ENCODE measurements around the gene ZDHHC18.

ZDHHC18 gene, protein sequence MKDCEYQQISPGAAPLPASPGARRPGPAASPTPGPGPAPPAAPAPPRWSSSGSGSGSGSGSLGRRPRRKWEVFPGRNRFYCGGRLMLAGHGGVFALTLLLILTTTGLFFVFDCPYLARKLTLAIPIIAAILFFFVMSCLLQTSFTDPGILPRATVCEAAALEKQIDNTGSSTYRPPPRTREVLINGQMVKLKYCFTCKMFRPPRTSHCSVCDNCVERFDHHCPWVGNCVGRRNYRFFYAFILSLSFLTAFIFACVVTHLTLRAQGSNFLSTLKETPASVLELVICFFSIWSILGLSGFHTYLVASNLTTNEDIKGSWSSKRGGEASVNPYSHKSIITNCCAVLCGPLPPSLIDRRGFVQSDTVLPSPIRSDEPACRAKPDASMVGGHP

DNA sequence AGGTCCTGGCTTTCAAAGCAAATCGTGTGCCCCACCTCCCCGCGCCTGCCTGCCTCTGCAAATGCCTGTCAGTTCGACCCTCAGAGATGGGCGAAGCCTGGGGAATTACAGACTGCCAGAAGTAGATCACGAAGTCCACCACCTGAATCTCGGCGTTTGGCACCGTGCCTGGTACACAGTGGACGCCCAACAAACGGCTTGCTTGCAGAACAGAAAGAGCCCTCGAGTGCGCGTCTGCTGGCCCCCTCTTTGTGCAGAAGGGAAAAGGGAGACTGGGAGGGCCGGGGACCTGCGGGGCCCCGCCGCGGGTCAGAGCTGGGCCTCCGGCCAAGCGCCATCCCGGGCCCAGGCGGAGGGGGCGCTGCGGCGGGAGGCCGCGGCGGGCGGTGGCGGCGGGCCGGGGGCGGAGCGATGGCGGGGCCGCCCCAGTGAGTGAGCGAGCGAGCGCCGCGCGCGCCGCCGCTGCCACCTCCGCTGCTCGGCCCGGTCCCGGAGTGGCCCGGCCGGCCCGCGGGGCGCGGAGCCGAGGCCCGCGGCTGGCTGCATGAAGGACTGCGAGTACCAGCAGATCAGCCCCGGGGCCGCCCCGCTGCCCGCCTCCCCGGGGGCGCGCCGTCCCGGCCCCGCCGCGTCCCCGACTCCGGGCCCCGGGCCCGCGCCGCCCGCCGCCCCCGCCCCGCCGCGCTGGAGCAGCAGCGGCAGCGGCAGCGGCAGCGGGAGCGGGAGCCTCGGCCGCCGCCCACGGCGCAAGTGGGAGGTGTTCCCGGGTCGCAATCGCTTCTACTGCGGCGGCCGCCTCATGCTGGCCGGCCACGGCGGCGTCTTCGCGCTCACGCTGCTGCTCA is at the start of gene ZDHHC18:
TSS of gene ZDHHC18 (plus strand) at position 428 of the 845 bp plus-strand sequence. CDS start at position 545, 117 bp downstream.
- peak; percentile 36 to 42 for DNase-seq (ENCODE audit: low read depth in 2 of 2, low spot score in 1 of 2)

DNA sequence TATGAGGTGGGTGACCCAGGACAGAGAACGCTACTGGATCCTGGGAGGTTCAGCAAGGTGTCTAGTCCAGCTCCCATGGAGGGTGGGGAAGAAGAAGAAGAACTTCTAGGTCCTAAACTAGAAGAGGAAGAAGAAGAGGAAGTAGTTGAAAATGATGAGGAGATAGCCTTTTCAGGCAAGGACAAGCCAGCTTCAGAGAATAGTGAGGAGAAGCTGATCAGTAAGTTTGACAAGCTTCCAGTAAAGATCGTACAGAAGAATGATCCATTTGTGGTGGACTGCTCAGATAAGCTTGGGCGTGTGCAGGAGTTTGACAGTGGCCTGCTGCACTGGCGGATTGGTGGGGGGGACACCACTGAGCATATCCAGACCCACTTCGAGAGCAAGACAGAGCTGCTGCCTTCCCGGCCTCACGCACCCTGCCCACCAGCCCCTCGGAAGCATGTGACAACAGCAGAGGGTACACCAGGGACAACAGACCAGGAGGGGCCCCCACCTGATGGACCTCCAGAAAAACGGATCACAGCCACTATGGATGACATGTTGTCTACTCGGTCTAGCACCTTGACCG is 47.3 kb upstream of the ZDHHC18 start:
- no peak for DNase-seq (ENCODE audit: low read depth in 2 of 2, low spot score in 1 of 2)

DNA sequence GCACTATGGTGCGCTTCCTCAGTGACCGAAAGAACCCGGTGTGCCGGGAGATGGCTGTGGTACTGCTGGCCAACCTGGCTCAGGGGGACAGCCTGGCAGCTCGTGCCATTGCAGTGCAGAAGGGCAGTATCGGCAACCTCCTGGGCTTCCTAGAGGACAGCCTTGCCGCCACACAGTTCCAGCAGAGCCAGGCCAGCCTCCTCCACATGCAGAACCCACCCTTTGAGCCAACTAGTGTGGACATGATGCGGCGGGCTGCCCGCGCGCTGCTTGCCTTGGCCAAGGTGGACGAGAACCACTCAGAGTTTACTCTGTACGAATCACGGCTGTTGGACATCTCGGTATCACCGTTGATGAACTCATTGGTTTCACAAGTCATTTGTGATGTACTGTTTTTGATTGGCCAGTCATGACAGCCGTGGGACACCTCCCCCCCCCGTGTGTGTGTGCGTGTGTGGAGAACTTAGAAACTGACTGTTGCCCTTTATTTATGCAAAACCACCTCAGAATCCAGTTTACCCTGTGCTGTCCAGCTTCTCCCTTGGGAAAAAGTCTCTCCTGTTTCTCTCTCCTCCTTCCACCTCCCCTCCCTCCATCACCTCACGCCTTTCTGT is 46.0 kb upstream of the ZDHHC18 start:
- DNase-seq (ENCODE audit: low read depth in 2 of 2, low spot score in 1 of 2): no peak

DNA sequence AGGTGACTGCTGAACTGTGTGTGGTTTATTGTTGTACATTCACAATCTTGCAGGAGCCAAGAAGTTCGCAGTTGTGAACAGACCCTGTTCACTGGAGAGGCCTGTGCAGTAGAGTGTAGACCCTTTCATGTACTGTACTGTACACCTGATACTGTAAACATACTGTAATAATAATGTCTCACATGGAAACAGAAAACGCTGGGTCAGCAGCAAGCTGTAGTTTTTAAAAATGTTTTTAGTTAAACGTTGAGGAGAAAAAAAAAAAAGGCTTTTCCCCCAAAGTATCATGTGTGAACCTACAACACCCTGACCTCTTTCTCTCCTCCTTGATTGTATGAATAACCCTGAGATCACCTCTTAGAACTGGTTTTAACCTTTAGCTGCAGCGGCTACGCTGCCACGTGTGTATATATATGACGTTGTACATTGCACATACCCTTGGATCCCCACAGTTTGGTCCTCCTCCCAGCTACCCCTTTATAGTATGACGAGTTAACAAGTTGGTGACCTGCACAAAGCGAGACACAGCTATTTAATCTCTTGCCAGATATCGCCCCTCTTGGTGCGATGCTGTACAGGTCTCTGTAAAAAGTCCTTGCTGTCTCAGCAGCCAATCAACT is 45.2 kb upstream of the ZDHHC18 start:
- DNase-seq (ENCODE audit: low read depth in 2 of 2, low spot score in 1 of 2): no peak

DNA sequence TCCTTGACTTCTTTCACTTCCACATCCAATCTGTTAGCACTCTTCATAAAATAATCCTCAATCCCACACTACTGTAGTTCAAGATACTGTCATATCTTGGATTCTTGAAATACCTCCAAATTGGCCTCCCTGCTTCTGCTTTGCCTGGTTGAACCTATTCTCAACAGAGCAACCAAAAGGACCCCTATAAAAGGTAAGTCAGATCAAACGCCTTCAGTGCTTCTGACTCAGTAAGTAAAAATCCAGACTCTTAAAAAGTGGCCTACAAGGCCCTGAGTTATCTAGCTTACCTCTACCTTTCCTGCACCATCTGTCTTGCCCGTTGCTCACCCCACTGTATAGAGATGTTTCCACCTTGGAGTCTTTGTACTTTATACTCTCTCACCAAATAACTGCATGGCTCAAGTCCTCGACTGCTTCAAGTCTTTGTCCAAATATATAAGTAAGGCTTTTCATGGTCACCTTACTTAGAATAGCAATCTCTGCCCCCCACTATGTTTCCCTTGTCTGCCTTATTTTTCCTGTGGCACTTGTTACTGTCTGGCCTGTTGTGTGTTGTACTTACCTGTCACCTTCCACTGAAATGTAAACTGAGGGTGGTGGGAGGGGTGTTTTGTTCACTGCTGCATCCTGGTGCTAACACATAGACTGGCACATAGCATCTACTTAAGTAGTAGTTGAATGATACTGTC is 43.8 kb upstream of the ZDHHC18 start:
- no peak for DNase-seq (ENCODE audit: low read depth in 2 of 2, low spot score in 1 of 2)

DNA sequence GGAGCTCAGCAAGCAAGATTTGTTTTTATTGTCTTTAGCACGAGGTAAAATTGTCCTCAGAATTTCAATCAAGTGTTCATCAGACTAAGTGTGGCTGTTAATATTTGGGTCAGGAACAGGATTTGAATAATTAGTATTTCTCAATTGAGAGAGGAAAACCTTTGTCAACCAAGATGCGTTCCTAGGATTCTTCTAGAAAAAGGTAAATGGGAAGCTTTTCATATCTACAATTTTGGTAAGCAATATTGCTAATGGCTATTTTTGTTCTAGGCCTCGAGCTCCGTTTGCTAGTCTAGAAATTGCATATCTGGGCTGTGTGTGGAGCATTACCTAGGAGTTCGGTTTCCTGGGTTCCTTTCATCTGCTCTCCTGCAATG is 42.9 kb upstream of the ZDHHC18 start:
- no peak for DNase-seq (ENCODE audit: low read depth in 2 of 2, low spot score in 1 of 2)

DNA sequence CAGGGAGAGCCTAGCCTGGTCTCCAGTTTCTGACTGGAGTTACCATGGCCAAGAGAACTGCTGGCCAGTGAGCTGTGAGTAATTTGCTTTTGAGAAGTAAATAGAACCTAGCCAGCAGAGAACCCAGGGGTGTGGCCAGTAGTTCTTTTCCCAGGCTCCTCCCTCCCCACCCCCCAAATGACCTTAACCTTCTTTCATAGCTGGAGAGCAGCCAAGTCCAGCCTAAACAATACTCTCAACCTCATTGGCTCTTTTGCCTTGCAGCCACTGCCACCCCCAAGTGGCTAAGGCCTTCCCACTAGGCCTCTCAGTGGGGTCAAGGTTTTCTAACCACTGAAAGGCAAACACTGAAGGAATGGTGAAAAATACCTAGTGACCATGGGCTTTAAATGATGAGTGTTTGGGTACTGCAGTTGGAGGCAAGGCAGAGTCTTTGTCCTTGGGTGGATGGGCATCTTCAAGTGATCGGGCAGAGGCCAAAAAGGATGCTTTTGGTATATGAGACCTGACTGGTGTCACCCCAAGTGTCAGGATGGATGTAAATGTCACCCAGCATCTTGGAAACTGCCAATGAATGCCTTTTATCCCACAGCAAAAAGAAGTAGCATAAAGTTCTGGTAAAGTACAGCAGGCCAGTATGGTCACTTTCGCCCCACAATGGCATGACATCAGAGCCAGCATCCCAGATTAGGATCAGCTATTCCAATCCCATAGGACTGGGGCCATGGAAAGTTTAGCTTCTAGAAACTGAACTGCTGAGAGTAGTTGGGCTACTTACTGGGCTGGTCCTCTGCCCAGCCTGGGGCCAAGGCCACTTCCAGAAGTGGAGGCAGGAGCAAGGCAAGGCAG is 42.2 kb upstream of the ZDHHC18 start:
- DNase-seq (ENCODE audit: low read depth in 2 of 2, low spot score in 1 of 2): no peak

DNA sequence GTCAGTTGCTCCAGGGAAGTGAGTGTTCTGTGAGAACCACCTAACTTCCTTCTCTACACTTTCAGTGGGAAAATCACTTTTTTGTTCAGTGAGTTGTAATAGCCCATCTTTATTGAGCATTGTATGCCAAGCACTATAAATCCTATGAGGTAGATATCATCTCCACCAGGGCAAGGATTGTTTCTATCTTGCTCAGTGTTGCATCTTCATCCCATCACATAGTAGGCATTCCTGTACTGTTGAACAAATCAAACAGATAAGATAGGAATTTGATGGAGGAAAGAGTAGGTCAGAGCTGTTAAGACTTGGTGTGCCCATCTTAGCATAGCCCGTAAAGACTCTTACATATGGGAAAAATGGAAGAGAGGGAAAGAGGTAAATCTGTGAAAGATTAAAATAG is 41.6 kb upstream of the ZDHHC18 start:
- no peak for DNase-seq (ENCODE audit: low read depth in 2 of 2, low spot score in 1 of 2)

DNA sequence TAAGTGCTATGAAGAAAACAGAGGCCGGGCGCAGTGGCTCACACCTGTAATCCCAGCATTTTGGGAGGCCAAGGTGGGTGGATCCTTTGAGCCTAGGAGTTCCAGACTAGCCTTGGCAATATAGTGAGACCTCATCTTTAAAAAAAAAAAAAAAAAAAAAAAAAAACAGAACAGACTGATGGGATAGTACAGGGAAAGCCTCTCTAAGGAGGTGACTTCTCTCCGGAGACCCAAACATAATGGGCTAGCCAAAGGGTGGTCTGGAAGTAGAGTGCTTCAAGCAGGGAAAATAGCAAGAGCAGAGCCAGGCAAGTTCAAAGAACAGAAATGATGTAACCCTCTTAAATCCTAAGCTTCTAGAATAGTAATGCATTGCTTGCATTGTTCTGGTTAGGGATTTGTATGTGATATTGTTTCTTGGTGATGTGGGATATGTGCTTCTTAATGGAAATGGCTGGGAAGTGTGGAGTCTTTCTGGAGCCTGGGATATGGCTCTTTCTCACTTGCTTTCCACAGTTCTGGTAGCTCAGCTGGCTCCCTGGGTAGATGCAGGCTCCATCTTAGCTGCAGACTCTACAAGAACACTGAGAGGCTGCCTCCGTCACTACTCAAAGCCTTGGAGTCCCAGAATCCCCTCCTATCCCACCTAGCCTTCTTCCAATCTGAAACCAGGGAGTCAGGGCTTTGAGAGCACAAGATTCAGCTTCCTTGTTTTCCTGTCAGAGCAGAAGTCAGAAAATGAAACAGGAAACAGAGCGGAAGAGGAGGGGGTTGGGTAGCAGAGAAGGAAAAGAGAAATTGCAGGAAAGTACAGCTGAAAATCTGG is 40.7 kb upstream of the ZDHHC18 start:
- DNase-seq (ENCODE audit: low read depth in 2 of 2, low spot score in 1 of 2): no peak

DNA sequence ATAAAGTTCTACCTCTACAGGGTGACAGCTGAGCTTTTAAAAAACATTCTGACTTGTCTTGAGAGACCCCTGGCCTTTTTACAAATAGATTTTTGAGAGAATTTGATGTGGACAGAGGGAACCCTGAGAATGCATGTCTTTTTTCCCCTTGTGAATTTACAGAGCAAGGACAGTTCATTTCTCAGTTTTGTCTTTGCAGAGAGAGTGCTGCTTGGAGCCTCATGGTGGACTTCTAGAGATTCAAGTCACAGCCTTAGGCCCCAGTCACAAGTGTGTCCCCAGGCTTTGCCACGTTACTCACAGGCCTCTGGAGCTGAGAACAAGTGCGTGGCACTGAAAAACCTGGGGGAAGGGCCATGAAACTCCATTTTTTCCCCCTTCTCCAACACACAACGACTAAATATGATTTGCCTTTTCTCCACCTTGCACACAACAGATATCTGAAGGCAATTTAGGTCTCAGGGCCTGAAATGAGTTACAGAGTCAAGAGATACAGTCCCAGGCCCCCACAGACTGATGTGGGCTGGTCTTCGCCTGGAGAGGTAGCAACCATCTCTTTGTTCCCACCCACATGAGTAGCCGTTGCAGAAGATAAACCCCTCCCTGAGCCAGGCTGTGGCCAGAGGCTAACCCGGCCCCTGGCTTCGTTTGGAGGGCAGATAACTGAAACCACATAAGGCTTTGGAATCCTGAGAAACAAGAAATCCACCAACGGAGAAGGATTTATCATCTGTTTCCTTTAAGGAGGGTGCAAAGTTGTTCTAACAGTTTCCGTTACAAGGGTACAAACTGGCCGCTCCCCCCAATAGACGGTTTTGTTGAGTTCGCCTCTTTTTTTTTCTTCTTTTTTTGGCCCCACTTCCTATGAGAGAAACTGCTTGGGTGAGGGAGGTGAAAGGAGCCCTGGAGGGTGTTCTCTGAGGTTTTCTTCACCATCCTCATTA is 39.8 kb upstream of the ZDHHC18 start:
- no peak for DNase-seq (ENCODE audit: low read depth in 2 of 2, low spot score in 1 of 2)

DNA sequence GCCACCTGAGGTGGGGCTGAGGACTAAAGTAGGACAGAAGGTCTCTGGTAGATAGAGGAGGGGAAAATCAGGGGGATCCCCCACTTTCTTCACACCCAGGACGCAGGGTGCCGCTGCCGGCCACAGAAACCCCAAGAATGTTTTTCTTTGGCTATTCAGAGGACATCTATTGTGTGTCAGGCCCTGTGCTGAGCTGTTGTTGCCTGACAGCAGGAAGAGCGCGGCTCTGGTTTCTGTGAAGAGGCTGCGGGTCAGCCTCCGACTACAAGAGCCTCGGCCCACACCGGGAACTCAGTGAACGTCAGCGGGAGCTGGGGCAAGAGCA is 39.1 kb upstream of the ZDHHC18 start:
- DNase-seq (ENCODE audit: low read depth in 2 of 2, low spot score in 1 of 2): peak; percentile 42 to 43

DNA sequence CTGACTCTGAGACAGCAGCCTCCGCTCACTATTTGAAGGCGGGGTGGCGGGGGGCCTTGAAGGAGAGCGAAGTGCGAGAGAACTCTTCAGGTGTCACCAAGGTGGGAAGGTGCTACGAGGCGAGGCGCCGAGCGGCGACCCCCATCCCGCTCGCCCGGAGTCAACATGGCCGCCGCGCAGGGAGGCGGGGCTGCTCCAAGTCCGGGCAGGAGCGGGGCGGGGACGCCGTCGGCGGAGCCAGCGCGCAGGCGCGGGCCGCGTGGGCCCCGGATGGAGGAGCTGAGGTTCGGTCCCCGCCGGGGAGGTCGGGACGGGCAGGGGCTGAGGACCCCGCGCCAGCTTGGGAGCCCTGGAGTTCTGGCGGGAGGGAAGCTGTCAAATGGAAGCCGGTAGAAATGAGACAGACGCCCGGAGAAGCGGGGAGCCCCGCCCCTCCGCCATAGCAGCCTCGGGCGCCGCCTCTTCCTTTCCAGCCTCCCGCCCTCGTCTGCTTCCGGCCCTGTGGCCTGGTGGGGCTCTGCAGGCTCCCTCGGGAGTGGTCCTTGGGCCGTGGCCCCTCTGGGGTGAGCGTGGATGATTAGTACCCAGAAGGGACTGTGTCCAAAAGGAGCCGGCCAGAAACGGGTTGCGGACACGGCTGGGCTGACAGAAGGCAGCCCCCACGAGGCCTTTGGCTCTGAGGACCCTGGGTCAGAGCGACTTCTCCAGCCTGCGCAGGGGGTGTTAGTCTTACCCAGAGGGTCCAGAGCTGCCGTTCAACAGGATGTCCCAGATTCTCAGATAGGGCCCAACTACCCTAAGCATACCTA is 38.6 kb upstream of the ZDHHC18 start, which contains the start of gene PIGV:
TSS of gene PIGV (plus strand) at position 245 of the 809 bp plus-strand sequence. CDS start 2,866 bp downstream, outside the sequence.
- DNase-seq (ENCODE audit: low read depth in 2 of 2, low spot score in 1 of 2): peak; percentile 71 to 77

DNA sequence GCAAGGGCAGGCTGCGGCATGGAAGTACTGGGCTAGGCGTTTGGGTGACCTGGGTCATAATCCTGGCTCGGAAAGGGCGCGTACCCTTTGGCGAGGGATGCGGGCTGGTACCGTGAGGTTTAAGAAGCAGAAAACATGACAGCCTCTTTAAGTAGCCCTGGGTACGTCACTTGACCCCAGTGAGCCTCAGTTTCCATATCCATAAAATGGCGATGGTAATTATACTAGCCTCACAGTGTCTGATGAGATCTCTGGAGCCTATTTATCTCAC is 38.0 kb upstream of the ZDHHC18 start:
- DNase-seq (ENCODE audit: low read depth in 2 of 2, low spot score in 1 of 2): no peak

DNA sequence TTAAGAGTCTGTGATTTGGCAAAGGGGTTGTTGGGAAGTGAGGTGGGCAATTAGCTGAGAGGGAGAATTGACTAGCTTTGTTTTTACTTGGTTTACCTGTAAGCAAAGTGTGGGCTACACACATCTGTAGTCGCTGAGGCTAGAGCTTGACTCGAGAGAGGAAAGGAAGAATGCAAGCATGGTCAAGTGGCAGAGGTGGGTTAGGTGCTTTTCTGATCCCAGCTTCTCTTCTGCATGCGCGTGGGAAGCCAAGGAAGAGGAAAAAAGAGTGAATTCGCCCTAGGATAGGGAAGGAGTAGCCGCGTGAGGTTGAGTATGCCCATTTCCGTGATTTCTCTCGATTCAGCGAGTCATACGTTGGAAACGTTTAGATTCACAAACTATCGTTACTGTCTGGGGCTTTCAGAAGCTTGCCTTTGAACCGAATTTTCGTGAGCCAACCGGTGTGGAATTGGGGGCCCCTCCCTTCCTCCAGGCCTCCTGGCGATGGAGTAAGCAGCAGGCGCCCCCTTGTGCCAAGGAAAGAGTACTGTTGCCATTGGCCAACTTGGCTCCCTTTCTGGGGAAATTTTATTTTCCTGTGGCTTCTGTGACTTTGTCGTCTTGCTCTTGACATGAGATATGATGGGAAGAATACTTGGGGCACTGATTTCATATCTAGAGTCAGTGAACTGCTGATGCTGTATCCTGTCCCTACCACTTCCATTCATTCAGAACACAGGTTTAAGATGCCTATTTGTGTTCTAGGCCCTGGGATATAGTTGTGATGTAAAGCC is 37.5 kb upstream of the ZDHHC18 start:
- DNase-seq (ENCODE audit: low read depth in 2 of 2, low spot score in 1 of 2): peak; percentile 56 to 79

DNA sequence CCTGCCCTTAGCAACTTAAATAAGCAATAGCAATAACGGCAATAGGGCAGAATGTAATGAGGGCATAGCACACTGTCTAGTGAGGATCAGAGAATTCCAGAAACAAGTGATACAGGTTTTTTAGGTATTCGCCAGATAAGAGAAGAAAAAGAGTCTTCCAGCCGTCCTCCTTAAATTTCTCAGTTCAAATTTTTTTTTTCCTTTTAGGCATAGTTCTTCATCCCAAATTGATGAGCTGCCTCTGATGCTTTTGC is 36.9 kb upstream of the ZDHHC18 start:
- no peak for DNase-seq (ENCODE audit: low read depth in 2 of 2, low spot score in 1 of 2)

DNA sequence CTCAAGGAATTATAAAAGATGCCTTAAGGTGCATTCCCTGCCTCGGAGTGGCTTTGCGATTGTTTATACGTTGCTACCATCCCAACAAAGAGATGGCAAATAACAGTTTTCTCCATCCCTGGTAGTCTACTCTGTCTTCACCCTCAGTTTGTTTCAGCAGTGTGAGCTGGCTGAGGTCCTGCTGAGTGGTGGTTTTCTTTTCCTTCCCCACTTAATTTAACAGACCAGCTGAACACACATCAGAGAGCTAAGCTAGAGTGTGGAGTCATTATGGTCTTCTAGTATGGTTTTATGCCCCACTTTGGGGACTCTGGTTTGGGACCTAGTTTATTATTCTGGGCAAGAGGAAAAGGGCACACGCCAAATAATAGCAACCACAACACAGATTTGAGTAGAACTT is 36.6 kb upstream of the ZDHHC18 start:
- no peak for DNase-seq (ENCODE audit: low read depth in 2 of 2, low spot score in 1 of 2)

DNA sequence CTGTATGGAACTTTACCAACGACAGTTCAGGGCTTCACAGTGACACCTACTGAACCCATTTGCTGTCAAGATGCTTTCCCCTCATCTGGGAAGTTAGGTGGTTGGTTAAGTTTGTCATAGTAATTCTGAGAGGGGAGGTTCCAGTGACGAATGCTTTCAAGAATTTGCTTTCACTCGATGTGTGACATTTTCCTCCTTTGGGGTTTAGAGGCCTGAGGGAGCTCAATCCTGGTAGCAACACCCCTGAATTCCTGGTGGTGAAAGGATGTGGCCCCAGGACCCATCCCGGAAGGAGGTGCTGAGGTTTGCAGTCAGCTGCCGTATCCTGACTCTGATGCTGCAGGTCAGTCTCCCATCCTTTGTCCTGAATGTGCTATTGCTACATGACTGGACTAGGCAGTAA is 35.9 kb upstream of the ZDHHC18 start:
- DNase-seq (ENCODE audit: low read depth in 2 of 2, low spot score in 1 of 2): no peak

Data from stimulated activated CD8-positive, alpha-beta memory T cell treated with anti-CD3 and anti-CD28 coated beads, Interleukin-4, amount 100 ng/mL, for 1 hour (primary cell).